GM21367 (cell line): ENCODE data around the gene NME1.

Source experiments
- ATAC-seq: cut with Tn5 transposase; IDR thresholded peaks from one replicate; pipeline ENCODE4 v1.9.1; 2021; ENCODE audit not compliant: unreplicated experiment

Gene NME1

DNA sequence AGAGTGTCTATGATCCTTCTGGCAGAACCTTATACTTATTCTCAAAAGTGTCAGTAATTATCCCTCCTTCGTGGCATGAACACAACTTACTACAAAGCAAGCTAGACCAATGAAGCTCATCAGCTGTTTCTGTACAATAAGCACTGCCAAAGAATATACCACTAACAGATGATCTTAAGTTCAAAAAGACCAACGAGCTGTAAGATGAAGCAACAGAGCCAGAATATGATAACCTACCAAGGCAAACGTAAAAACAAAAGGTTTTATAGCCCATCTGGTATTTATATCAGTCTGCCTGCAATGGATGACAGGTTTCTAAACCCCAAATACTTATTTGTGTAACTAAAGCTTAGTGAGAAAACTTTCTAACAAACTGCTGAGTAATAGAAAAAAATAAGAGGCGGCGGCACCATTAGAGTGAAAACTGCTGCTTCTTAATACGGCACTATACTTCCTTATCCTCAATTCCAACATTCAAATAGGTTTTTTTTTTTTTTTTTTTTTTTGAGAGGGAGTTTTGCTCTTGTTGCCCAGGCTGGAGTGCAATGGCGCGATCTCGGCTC, 35.0 kb downstream of the NME1 start:
- ATAC-seq, result no peak

DNA sequence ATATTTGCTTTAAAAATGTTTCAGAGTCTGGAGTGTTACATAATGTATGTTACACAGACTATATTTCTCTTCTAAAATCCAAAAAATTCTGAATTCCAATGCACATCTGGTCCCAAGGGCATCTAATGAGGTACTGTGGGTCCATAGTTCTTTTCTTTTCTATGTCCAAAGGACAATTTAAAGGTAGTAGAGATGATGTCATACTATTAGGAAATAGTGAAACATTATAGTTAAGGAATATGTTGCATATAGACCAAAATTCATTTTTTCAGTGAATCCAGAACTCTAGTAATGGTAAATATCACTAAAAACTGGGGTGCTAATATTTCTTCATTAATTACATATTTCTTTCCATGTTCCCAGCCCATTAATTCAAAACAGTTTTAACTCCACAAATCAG, 35.8 kb downstream of the NME1 start:
- no peak for ATAC-seq

DNA sequence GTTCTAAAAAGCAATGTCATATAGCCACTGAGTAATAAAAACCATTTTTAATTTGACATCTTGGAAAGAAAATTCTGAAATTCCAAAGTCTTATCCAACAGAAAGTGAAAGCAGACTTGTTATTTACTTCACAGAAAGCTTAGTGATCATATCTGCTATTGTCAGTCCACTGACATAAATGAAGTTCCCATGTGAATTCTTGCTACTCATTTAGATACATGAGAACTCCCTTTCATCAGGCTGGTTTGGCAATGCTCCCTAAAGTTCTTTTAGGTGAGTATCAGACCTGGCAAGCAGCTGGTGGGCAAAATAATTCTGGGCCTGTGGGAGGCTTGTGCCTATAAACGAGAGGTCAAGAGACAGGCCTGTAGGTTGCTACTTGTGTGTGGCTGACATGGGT, 36.3 kb downstream of the NME1 start:
- ATAC-seq, result no peak

DNA sequence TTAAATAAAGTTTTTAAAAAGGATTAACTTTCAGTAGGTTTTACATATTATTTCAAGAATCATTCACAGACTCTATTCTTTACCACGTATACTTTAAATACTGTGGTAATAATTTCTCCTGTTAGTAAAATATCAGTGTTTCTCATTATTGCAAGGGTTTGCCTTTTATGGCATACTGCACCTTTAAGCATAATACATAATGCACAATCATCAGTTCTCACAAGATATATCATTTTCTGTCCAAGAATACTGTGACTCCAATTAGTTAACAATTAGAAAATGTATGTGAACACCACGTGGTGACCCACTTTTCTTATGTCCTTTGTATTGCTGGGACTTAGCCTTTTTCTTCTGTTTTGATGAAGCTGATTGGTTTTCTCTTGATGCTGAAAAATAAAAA, 38.5 kb downstream of the NME1 start:
- ATAC-seq, result no peak

GRCh38 chr17:51197754-51198153, 44.4 kb downstream of the NME1 start:
- ATAC-seq, result no peak

- no peak for ATAC-seq
Measured at GRCh38 chr17:51200295-51200694, 46.9 kb downstream of the NME1 start.

- no peak for ATAC-seq
Measured at GRCh38 chr17:51200846-51201245, 47.5 kb downstream of the NME1 start.

- no peak for ATAC-seq
Measured at GRCh38 chr17:51203838-51204237, 50.5 kb downstream of the NME1 start.
